Inflammatory macrophage (primary cell): ENCODE measurements around the gene MAGEA4.

Source experiments
- DNase-seq, 2 donors: peaks; one replicate each; pipeline ENCODE4 v3.0.0-alpha.2; 2020 to 2022

Gene MAGEA4

GRCh38 chrX:151929126-151929525 is 16.4 kb downstream of the MAGEA4 start:
- no peak for DNase-seq

GRCh38 chrX:151935358-151935757 is 22.7 kb downstream of the MAGEA4 start:
- no peak for DNase-seq

- DNase-seq, result no peak
These were observed 25.5 kb downstream of the MAGEA4 start for GRCh38 chrX:151938172-151938571.

- DNase-seq, result no peak
These were observed 42.0 kb downstream of the MAGEA4 start for GRCh38 chrX:151954730-151955129.

GRCh38 chrX:151958101-151958500 is 45.4 kb downstream of the MAGEA4 start:
- DNase-seq, result no peak

GRCh38 chrX:151962034-151962433 is 49.3 kb downstream of the MAGEA4 start:
- DNase-seq, result no peak

GRCh38 chrX:151966236-151966635 is 53.5 kb downstream of the MAGEA4 start:
- no peak for DNase-seq

GRCh38 chrX:151970027-151970426 is 57.3 kb downstream of the MAGEA4 start:
- no peak for DNase-seq

GRCh38 chrX:151970661-151971060 is 58.0 kb downstream of the MAGEA4 start:
- no peak for DNase-seq

GRCh38 chrX:151973060-151973661 is 60.5 kb downstream of the MAGEA4 start:
- DNase-seq, result no peak

GRCh38 chrX:151973851-151974335 is 61.2 kb downstream of the MAGEA4 start:
- no peak for DNase-seq
